Osteoblast (primary cell): ENCODE data around the gene AQP1. TPM values are rescaled to one million over a fixed set of nuclear protein-coding genes. Genes with fewer than 3 reads are reported as not detected.

ENCODE experiments used
- DNase-seq: peaks from one replicate; pipeline ENCODE4 v3.0.0; 2011; ENCODE audit warnings: low spot score, mixed read lengths; ENCODE audit not compliant: insufficient read length; ENCODE audit errors: missing footprints
- H2AFZ ChIP-seq: 2 replicates; pipeline ENCODE4 v1.6.0; 2011; ENCODE audit warnings: mild to moderate bottlenecking, low read length
- H3K27ac ChIP-seq: 2 replicates; pipeline ENCODE4 v1.5.1; 2011; ENCODE audit warnings: mild to moderate bottlenecking, low read depth, low read length, moderate library complexity
- H3K27me3 ChIP-seq: 2 replicates; pipeline ENCODE4 v1.6.0; 2012; ENCODE audit warnings: mild to moderate bottlenecking, control low read depth, inconsistent platforms, low read length, moderate library complexity; ENCODE audit not compliant: insufficient read depth
- H3K36me3 ChIP-seq: 2 replicates; pipeline ENCODE4 v1.5.1; 2011; ENCODE audit warnings: mild to moderate bottlenecking, low read length, control low read depth, moderate library complexity; ENCODE audit not compliant: insufficient read depth
- H3K4me1 ChIP-seq: 2 replicates; pipeline ENCODE4 v1.5.1; 2011; ENCODE audit warnings: mild to moderate bottlenecking, low read length, control low read depth, moderate library complexity; ENCODE audit not compliant: insufficient read depth
- H3K4me2 ChIP-seq: 2 replicates; pipeline ENCODE4 v1.6.0; 2011; ENCODE audit warnings: mild to moderate bottlenecking, low read length; ENCODE audit not compliant: insufficient read depth
- H3K4me3 ChIP-seq: fragments of 200-600 bp; sonication (generic); 3 replicates; pipeline ENCODE4 v1.5.1; 2012; ENCODE audit warnings: mild to moderate bottlenecking, low read length, inconsistent platforms; ENCODE audit not compliant: insufficient read depth
- H3K79me2 ChIP-seq: 2 replicates; pipeline ENCODE4 v1.6.0; 2012; ENCODE audit warnings: mild to moderate bottlenecking, low read length, control low read depth, inconsistent platforms; ENCODE audit not compliant: insufficient read depth
- H3K9me3 ChIP-seq: 2 replicates; pipeline ENCODE4 v1.5.1; 2011; ENCODE audit warnings: low read depth, low read length, control low read depth
- H4K20me1 ChIP-seq: 2 replicates; pipeline ENCODE4 v1.6.0; 2012; ENCODE audit warnings: mild to moderate bottlenecking, low read length, control low read depth; ENCODE audit not compliant: insufficient read depth
- total RNA-seq: library from RNA; depleted of rRNA; stranded (reverse); fragments of >200 nt; gene quantifications from 2 replicates; pipeline ENCODE4 v1.2.3, GENCODE V29; 2012
- TF ChIP-seq, protein P1 (sequence below): IDR thresholded peaks from 2 replicates; pipeline ENCODE4 v1.5.1; 2011; ENCODE audit warnings: mild to moderate bottlenecking, low read depth, low read length, moderate library complexity; ENCODE audit errors: extremely low read depth

Gene AQP1
- total RNA-seq, 1 donor, result 0.72 TPM

DNA sequence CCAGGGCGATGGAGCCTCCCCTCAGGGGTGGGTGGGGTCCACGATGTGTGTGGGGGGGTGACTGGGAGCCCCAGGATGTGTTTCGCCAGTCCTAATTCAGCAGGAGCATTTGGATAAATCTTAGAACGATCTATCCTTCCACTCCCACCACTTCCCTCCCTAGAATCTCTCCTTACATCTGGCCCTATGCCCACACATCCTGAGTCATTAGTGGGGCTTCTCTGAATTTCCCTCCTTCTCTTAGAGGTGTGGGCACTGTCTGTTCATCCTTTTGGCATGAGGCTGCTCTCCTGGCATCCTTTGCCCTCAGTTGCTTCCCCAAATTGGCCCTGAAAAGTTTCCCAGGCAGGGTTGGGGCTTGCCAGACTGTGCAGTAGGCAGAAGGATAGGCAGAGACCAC lies 53.7 kb downstream of the AQP1 start:
- no peak overlapping the region for H2AFZ ChIP-seq
- no peaks in the 10 kb centered on the region for H4K20me1 ChIP-seq
- no peak overlapping the region for H3K4me3 ChIP-seq
- no peak overlapping the region for H3K4me2 ChIP-seq
- H3K36me3 ChIP-seq, result no peaks in the 10 kb centered on the region
- no peak overlapping the region for H3K27ac ChIP-seq
- peaks cover 33% of the 10 kb centered on the region for H3K27me3 ChIP-seq
- TF ChIP-seq, protein P1, sequence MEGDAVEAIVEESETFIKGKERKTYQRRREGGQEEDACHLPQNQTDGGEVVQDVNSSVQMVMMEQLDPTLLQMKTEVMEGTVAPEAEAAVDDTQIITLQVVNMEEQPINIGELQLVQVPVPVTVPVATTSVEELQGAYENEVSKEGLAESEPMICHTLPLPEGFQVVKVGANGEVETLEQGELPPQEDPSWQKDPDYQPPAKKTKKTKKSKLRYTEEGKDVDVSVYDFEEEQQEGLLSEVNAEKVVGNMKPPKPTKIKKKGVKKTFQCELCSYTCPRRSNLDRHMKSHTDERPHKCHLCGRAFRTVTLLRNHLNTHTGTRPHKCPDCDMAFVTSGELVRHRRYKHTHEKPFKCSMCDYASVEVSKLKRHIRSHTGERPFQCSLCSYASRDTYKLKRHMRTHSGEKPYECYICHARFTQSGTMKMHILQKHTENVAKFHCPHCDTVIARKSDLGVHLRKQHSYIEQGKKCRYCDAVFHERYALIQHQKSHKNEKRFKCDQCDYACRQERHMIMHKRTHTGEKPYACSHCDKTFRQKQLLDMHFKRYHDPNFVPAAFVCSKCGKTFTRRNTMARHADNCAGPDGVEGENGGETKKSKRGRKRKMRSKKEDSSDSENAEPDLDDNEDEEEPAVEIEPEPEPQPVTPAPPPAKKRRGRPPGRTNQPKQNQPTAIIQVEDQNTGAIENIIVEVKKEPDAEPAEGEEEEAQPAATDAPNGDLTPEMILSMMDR, result no peak
- no peaks in the 10 kb centered on the region for H3K4me1 ChIP-seq
- H3K9me3 ChIP-seq, result no peaks in the 10 kb centered on the region
- H3K79me2 ChIP-seq, result no peaks in the 10 kb centered on the region
- DNase-seq, result no peak

DNA sequence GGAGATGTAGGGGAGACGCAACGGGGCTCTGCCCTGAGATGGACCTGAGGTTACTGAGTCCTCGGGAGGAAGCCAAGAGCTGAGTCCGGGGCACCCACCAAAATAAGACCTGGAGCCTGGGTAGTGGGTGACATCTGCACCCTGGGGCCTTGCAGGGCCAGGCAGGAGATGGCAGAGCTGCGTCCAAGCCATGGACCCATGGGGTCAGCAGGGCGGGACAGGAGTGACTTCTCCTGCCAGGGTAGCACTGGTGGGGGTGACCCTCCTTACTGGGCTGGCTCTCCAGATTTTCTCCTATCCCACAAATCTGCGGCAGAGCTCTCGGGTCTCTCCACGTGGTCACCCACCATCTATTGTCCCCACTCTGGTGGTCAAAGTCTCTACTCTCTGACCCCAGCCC lies 54.2 kb downstream of the AQP1 start:
- no peak overlapping the region for H3K4me2 ChIP-seq
- H4K20me1 ChIP-seq, result no peaks in the 10 kb centered on the region
- H3K27me3 ChIP-seq, result peaks cover 35% of the 10 kb centered on the region
- DNase-seq, result no peak
- H2AFZ ChIP-seq, result no peak overlapping the region
- TF ChIP-seq, protein P1, result no peak
- no peaks in the 10 kb centered on the region for H3K36me3 ChIP-seq
- no peaks in the 10 kb centered on the region for H3K79me2 ChIP-seq
- no peaks in the 10 kb centered on the region for H3K9me3 ChIP-seq
- H3K4me3 ChIP-seq, result no peak overlapping the region
- no peaks in the 10 kb centered on the region for H3K4me1 ChIP-seq
- H3K27ac ChIP-seq, result no peak overlapping the region

GRCh38 chr7:30968294-30968693 lies 56.6 kb downstream of the AQP1 start:
- H3K27me3 ChIP-seq, result peaks cover 45% of the 10 kb centered on the region
- no peak for DNase-seq
- TF ChIP-seq, protein P1, result no peak

DNA sequence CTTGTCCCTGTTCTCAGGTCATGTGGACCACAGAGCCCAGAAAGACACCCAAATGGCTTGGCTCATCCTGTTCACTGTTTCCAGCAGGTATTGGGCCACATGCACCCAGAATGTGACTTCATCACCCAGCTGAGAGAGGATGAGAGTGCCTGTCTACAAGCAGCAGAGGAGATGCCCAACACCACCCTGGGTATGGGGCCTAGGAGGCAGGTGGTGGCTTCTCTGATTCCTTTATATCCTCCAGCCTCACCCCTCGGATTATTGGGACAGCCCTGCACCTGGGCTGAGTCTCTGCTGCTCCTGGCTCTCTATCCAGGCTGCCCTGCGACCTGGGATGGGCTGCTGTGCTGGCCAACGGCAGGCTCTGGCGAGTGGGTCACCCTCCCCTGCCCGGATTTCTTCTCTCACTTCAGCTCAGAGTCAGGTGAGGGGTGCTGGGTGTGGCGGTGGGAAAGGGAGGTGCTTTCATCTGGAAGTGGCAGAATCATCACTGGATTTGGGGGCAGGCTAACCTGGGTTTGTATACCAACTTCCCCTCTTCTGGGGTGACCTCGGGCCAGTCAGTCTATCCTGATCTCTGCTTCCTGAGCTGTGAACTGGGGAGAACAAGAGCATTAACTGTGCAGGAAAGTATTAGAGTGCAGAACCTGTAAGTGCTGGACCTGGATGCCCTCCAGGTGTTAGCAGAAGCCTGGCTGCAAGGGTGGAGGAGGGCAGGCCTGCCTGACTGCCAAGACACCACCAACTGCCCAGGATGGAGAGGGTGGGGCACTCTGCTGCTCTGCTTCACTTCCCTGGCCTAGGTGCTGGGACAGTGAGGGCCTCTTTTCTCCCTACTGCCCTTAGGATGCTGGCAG lies 57.3 kb downstream of the AQP1 start:
- Histone ChIP-seq H2AFZ (no peak overlapping the region), H3K9me3 (no peaks in the 10 kb centered on the region), H3K4me2 (no peak overlapping the region), H3K79me2 (no peaks in the 10 kb centered on the region), H3K4me3 (no peak overlapping the region), H3K36me3 (no peaks in the 10 kb centered on the region), H4K20me1 (no peaks in the 10 kb centered on the region), H3K27me3 (peaks cover 52% of the 10 kb centered on the region), H3K27ac (no peak overlapping the region), H3K4me1 (no peaks in the 10 kb centered on the region)
- TF ChIP-seq, protein P1, result no peak
- DNase-seq, result no peak

More at GRCh38 chr7:30968294-30968693, 56.6 kb downstream of the AQP1 start:
- H3K9me3 ChIP-seq, result no peaks in the 10 kb centered on the region
- H3K79me2 ChIP-seq, result no peaks in the 10 kb centered on the region
- no peak overlapping the region for H3K4me2 ChIP-seq
- H4K20me1 ChIP-seq, result no peaks in the 10 kb centered on the region
- H2AFZ ChIP-seq, result no peak overlapping the region
- H3K27ac ChIP-seq, result no peak overlapping the region
- no peaks in the 10 kb centered on the region for H3K4me1 ChIP-seq
- H3K4me3 ChIP-seq, result no peak overlapping the region
- H3K36me3 ChIP-seq, result no peaks in the 10 kb centered on the region
